GM19023 (cell line): ENCODE measurements around the gene MCM5.
"Not testable (repeated sequence)": the region's sequence is repeated elsewhere in the genome, so short reads cannot be mapped to it uniquely, and the experiment has no call there.

Experiments
- ATAC-seq: cut with Tn5 transposase; IDR thresholded peaks from one replicate; pipeline ENCODE4 v1.9.1; 2021; ENCODE audit warnings: mild to moderate bottlenecking, moderate library complexity; ENCODE audit not compliant: unreplicated experiment

MCM5 gene

GRCh38 chr22:35430897-35431322, 31.0 kb downstream of the MCM5 start:
- no peak for ATAC-seq

DNA sequence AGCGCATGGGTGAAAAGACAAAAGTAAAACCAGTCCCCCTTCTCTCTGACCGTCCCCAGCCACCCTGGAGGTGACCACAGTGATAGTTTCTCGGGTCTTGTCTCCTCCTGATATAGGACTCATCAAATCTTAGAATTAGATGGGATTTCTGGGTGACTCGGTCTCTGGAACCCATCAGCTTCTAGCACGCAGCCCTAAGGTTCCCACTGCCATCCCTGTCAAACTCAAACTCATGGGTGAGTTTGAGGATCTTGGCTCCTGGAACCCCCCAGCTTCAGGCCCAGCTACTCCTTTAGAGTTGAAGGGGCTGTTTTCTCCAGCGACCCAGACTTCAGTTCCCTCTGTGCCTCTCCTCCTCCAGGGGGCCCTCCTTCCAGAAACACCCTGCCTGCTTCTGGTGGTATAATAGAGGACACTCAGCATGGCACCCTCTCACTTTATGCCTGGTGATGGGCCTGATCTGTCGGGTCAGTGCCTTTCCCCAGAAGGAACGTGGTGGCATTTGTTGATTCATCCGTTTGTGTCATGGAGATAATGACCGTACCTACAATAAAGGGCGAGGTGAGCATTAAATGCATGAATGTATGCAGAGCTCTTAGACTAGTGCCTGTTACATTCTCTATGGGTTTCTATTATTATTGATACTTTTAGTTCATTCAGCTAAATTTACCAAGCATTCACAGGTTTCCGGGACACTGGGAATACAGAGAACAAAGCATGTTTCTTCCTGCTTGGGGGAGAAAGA, 31.7 kb downstream of the MCM5 start:
- no peak for ATAC-seq

- no peak for ATAC-seq
Observed at GRCh38 chr22:35432228-35432905, 32.4 kb downstream of the MCM5 start.

- ATAC-seq, result no peak
Observed at GRCh38 chr22:35434061-35434710, 34.2 kb downstream of the MCM5 start.

DNA sequence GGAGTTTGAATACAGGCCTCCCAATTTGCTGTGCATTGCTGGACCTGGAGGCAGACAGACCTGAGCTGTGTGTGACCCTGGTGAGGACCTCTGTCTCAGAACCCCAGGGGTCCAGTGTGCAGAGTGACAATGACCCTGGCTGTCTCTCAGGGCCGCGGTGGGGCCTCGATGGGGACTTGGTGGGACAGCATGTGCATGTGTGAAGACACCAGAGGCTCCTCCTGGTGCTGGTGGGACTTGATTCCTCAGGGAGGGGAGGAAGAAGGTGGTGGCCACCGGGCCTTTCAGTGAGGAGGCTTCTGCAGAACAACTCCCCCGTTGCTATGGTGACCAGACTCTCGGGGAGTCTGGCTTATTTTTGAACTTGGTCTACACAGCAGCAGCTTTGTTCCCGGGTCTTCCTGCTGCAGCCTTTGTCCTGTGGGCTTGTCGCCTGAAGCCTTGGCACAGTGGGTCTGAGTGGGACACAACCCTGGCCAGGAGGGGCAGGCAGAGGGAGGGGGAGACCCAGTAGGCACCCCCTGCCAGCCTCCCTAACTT, 35.3 kb downstream of the MCM5 start:
- no peak for ATAC-seq

GRCh38 chr22:35436421-35436820, 36.5 kb downstream of the MCM5 start:
- no peak for ATAC-seq

GRCh38 chr22:35437049-35437448, 37.1 kb downstream of the MCM5 start:
- ATAC-seq, result no peak

- not testable (repeated sequence) for ATAC-seq
Observed at GRCh38 chr22:35438673-35439364, 38.9 kb downstream of the MCM5 start.

- ATAC-seq, result no peak
Observed at GRCh38 chr22:35439365-35439717, 39.4 kb downstream of the MCM5 start.

- ATAC-seq, result no peak
Observed at GRCh38 chr22:35440129-35440528, 40.2 kb downstream of the MCM5 start.

DNA sequence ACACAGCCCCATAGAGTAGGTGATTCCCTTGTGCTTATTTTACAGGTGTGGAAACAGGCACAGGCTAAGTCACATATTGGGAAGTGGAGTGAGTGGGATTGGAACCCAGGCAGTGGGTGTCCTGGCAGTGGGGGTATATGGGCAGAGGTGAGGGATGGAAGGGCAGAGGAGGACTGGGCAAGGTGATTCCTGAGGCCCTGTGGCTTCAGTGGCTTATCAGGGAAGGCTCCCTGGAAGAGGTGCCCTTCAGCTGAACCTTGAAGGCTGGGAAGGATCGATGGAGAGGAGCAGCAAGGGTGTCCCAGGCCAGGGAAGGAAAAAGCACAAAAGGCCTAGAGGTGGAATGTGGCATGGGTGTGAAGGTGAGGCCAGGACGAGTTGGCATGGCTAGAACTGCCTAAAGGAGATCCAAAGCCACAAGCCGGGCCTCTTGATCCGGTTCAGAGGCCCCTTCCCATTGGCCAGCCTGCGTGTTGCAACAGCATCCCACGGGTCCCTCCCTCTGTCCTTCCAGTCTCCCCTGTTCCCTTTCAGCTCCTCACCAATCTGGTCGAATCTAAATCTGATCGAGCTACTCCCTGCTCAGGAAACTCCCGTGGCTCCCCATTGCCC, 41.7 kb downstream of the MCM5 start:
- no peak for ATAC-seq

- no peak for ATAC-seq
Observed at GRCh38 chr22:35442471-35442870, 42.5 kb downstream of the MCM5 start.

DNA sequence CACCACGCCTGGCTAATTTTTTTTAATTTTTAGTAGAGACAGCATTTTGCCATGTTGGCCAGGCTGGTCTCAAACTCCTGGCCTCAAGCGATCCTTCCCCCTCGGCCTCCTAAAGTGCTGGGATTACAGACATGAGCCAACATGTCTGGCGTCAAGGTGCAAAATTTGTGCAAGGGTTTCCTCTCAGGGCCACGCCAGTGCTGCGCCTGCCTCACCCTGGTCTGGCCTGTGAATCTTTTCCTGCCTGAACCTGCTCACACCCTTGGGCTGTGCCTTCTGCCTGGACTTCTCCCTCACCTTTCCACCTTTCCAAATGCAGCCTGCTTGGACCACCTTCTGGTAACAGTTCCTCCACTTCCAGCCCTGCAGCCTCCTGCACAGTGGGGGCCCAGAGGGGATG, 43.4 kb downstream of the MCM5 start:
- no peak for ATAC-seq

- ATAC-seq, result no peak
Observed at GRCh38 chr22:35443790-35444684, 44.1 kb downstream of the MCM5 start.

- no peak for ATAC-seq
Observed at GRCh38 chr22:35444685-35445399, 44.9 kb downstream of the MCM5 start.

DNA sequence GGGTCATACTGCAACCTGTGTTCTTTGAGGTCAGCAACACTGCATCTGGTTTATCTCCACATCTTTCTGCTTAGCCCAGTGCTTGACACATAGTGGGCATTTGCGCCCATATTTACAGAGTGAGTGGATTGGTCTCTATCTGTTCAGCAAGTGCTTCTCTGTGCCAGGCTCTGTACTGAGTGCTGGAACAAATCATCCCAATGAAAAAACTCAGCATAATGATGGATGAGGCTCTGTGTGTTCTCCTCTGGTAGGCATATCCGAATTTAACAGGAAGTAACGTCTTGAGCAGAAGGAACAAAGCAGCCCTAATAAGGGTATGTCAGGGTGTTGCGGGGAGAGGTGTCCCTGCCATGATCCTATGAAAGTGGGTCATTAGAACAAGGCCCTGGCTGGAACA, 46.0 kb downstream of the MCM5 start:
- no peak for ATAC-seq

- no peak for ATAC-seq
Observed at GRCh38 chr22:35446365-35446764, 46.4 kb downstream of the MCM5 start.

DNA sequence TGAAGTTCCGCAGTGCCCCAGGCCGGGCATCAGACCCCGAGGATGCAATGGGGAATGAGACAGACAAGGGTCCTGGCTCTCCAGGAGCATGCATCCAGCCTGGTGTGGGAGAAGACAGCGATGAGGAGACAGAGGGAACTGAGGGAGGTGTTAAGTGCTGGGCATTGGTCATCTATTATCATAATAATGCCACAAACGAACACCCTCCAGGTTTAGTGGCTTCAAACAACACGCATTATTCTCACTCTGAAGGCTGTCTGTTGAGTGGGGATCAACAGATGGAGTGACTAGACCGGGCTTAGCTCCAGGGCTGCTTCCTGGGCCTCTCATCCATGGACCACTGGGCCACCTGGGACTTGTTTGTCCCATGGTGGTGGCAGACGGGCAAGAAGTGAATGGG, 48.6 kb downstream of the MCM5 start:
- ATAC-seq, result no peak
